GM12864 (cell line): ENCODE measurements around the gene ITPR1.

ENCODE experiments used
- DNase-seq: peaks from one replicate; pipeline ENCODE4 v3.0.0-alpha.2; 2011; ENCODE audit warnings: low read depth
- H3K4me3 ChIP-seq: 2 replicates; pipeline ENCODE4 v1.5.1; 2011; ENCODE audit warnings: mild to moderate bottlenecking, low read depth, low read length, control low read depth
- TF ChIP-seq, protein P1 (sequence below): IDR thresholded peaks from 2 replicates; pipeline ENCODE4 v1.5.1; 2011; ENCODE audit warnings: low read depth, mild to moderate bottlenecking, moderate library complexity, low read length, control low read depth, inconsistent platforms; ENCODE audit errors: missing control alignments

ITPR1 gene

DNA sequence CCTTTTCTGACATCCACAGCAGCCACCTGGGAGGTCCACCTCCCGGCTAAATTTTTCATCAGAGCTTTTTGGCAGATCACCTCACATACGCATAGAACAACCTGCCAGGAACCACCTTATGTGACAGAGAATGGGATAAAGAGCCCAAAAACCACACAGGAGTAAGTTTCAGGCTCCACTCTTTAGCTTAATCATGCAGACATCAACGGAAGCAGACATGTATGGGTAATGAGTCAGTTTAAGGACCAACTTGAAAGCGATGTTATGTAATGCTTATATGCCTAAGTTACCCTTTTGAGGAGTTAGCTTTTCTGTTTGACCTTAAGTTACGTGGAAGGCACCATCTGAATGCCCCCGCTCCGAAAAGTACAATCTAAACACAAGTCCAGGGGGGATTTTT, 302.8 kb downstream of the ITPR1 start:
- no peak overlapping the region for H3K4me3 ChIP-seq
- TF ChIP-seq, protein P1, sequence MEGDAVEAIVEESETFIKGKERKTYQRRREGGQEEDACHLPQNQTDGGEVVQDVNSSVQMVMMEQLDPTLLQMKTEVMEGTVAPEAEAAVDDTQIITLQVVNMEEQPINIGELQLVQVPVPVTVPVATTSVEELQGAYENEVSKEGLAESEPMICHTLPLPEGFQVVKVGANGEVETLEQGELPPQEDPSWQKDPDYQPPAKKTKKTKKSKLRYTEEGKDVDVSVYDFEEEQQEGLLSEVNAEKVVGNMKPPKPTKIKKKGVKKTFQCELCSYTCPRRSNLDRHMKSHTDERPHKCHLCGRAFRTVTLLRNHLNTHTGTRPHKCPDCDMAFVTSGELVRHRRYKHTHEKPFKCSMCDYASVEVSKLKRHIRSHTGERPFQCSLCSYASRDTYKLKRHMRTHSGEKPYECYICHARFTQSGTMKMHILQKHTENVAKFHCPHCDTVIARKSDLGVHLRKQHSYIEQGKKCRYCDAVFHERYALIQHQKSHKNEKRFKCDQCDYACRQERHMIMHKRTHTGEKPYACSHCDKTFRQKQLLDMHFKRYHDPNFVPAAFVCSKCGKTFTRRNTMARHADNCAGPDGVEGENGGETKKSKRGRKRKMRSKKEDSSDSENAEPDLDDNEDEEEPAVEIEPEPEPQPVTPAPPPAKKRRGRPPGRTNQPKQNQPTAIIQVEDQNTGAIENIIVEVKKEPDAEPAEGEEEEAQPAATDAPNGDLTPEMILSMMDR: no peak
- no peak for DNase-seq

DNA sequence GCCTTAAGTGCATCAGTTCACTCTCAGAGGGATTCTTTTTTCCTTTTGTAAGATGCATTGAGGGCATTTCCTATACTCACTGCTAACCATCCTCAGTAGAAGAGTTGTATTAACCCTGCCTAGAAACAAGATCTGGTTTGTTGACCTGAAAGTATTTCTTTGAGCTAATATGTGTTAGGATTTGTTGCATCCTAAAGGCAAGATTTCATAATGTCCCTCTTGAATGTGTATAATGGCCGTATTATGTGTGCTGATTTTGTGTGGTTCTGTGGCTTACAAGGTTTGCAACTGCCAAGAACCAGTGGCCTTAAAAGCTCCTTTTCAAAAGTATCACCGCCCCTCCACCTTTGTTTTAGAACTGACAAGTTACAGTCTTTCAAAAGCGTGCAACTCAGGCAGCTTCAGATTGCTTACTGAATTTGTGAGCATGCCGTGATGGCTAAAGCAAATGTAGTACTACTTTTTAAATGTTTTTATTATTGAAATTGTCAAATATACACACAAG, 304.1 kb downstream of the ITPR1 start:
- DNase-seq: no peak
- H3K4me3 ChIP-seq: no peak overlapping the region
- TF ChIP-seq, protein P1: no peak

DNA sequence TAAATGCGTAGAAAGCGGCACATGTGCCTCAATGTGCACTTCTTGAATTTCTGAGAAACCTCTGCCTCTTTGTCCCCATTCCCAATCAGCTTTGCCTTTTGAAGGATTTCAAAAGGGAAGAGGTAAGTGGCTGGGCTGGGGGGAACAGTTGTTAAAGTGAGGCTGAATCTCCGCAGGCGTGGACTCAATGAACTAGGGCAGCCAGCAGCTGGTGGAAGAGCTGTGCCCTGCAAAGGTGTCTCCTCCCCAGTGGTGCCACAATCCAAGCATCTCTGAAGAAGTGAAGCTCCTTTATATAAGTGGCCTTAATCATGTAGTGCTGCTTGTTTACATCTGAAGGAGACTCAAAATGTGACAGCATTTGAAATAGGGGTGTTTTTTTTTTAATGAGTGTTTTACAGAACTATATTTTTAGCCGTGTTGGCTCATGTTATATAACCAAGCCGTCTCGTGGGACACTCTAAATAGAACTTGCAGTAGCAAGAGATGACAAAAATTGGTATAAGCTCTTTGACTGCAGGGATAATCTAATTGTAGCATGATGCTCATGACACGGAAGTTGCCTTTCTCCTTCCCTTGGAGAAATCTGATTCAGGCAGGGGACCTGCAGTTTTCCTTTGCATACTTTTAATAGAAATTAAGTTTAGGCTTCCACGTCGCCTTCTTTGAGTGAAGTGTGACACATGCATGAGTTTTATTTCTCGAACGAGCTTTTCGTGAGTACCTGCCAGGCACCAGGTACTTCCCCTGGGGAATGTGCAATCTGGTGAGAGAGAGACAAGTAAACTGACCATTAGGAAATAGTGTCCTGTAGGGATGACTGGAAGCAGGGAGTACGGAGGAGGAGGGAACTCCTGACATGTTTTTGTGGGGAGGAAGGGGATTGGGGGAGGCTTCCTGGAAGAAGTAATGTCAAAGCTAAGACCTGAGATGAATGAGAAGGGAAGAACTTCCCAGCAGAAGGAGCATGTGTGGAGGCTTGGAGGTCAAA, 306.4 kb downstream of the ITPR1 start:
- DNase-seq: no peak
- H3K4me3 ChIP-seq: no peak overlapping the region
- TF ChIP-seq, protein P1: no peak

DNA sequence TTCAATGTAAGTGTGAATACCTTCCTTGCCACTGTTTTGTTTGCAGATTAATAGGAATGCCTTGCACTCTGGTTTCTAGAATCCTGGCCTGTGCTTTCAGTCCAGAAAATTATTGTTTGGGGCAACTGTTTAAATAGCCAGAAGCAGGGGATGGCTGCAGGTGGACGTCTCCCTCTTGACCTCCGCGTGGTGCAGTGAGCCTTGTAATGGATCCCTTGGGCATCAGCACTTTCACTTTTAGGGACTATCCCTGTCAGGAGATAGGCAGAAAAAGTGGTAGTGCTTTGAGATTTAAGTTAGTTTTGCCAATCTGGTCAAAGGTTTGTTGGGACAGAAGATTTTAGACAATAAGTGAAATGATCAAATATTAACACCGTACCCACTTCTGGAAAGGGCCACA, 307.4 kb downstream of the ITPR1 start:
- TF ChIP-seq, protein P1: no peak
- no peak overlapping the region for H3K4me3 ChIP-seq
- no peak for DNase-seq

DNA sequence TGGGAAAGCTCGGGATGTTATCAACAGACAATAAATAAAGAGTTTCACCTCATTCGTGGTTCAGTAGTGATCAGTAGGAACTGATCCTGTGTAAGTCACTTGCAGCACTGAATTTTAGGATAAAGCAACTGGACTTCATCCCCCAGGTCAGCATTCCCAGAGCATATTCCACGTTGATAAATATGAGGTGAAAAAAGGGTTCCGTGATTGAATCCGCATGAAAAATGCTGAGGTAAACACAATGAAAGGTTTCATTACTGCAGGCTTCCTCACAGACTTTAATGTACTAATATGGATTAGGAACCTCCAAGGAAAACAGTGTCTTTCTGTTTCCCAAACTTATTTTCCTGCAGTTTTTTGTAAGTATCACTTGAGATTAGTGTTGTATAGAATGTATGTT, 308.7 kb downstream of the ITPR1 start:
- no peak for DNase-seq
- H3K4me3 ChIP-seq: no peak overlapping the region
- TF ChIP-seq, protein P1: no peak

DNA sequence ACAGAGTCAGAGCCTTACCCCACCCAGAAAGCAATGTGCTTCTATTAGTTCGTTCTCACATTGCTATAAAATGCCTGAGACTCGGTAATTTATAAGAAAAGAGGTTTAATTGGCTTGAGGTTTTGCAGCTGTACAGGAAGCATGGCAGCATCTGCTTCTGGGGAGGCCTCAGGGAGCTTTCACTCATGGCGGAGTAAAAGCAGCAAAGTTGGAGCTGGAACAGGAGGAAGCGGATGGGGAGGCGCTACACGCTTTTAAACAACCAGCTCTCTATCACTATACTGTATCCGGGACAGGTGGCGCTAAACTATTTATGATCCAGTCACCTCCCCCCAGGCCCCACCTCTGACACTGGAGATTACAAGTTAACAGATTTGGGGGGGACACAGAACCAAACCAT, 309.8 kb downstream of the ITPR1 start:
- TF ChIP-seq, protein P1: no peak
- no peak overlapping the region for H3K4me3 ChIP-seq
- DNase-seq: no peak
